Keratinocyte (primary cell): ENCODE results near the gene PIPOX. TPM values are rescaled to one million over a fixed set of nuclear protein-coding genes. Genes with fewer than 3 reads are reported as not detected.

Source experiments
- DNase-seq: peaks from one replicate; pipeline ENCODE4 v3.0.0-alpha.2; 2011; ENCODE audit warnings: low read depth, missing footprints, low spot score
- FAIRE-seq: peaks from 2 replicates; lab custom pipeline; 2011; peaks lifted over from hg19 to GRCh38; lab: Jason Lieb, UNC
- H2AFZ ChIP-seq: 2 replicates; pipeline ENCODE4 v1.6.0; 2012; ENCODE audit warnings: low read length, control low read depth, inconsistent platforms; ENCODE audit not compliant: control insufficient read depth
- H3K27ac ChIP-seq: 2 replicates; pipeline ENCODE4 v1.5.1; 2011; ENCODE audit warnings: low read length; ENCODE audit not compliant: control insufficient read depth, insufficient read depth
- H3K27me3 ChIP-seq: 3 replicates; pipeline ENCODE4 v1.6.0; 2011; ENCODE audit warnings: low read length; ENCODE audit not compliant: control insufficient read depth, insufficient read depth; ENCODE audit errors: extremely low read depth
- H3K36me3 ChIP-seq, 2 experiments: 2 replicates in 1 of 2; 3 replicates in 1 of 2; pipeline ENCODE4 v1.5.1; 2011; ENCODE audit warnings: low read length in 2 of 2, mild to moderate bottlenecking in 1 of 2; ENCODE audit not compliant: control insufficient read depth in 2 of 2, insufficient read depth in 2 of 2; ENCODE audit errors: extremely low read depth in 1 of 2
- H3K4me1 ChIP-seq: 3 replicates; pipeline ENCODE4 v1.5.1; 2011; ENCODE audit warnings: low read length; ENCODE audit not compliant: control insufficient read depth, insufficient read depth; ENCODE audit errors: extremely low read depth
- H3K4me2 ChIP-seq: 3 replicates; pipeline ENCODE4 v1.6.0; 2011; ENCODE audit warnings: low read depth, low read length; ENCODE audit not compliant: control insufficient read depth, insufficient read depth; ENCODE audit errors: extremely low read depth
- H3K4me3 ChIP-seq, 3 experiments: fragments of 200-600 bp in 1 of 3; sonication (generic) in 1 of 3; 2 replicates in 2 of 3; 3 replicates in 1 of 3; pipeline ENCODE4 v1.5.1; 2011 to 2016; ENCODE audit warnings: low read length in 3 of 3, mild to moderate bottlenecking in 3 of 3, control low read depth in 2 of 3, inconsistent platforms in 1 of 3, low read depth in 1 of 3, mixed read lengths in 1 of 3, mixed run types in 1 of 3, moderate library complexity in 1 of 3; ENCODE audit not compliant: control insufficient read depth in 2 of 3, insufficient read depth in 2 of 3; ENCODE audit errors: extremely low read depth in 1 of 3
- H3K79me2 ChIP-seq: 2 replicates; pipeline ENCODE4 v1.6.0; 2012; ENCODE audit warnings: low read length; ENCODE audit not compliant: control insufficient read depth, insufficient read depth
- H3K9ac ChIP-seq: 3 replicates; pipeline ENCODE4 v1.6.0; 2011; ENCODE audit warnings: low read length; ENCODE audit not compliant: control insufficient read depth, insufficient read depth; ENCODE audit errors: extremely low read depth
- H3K9me1 ChIP-seq: 3 replicates; pipeline ENCODE4 v1.6.0; 2011; ENCODE audit warnings: low read length; ENCODE audit not compliant: control insufficient read depth, insufficient read depth; ENCODE audit errors: extremely low read depth
- H3K9me3 ChIP-seq: 2 replicates; pipeline ENCODE4 v1.5.1; 2012; ENCODE audit warnings: low read depth, low read length; ENCODE audit not compliant: control insufficient read depth
- H4K20me1 ChIP-seq: 3 replicates; pipeline ENCODE4 v1.6.0; 2011; ENCODE audit warnings: low read length; ENCODE audit not compliant: control insufficient read depth, insufficient read depth; ENCODE audit errors: extremely low read depth
- EZH2 ChIP-seq: IDR thresholded peaks from one replicate; pipeline ENCODE4 v1.6.1; 2012; ENCODE audit warnings: inconsistent platforms, mild to moderate bottlenecking, low read length, moderate library complexity
- dilution Hi-C: fragments of 300-500 bp; cut with MboI; formaldehyde crosslinking; loops from one replicate; pipeline ENCODE4 v1.7.0; 2020; ENCODE audit warnings: low sequenced_read_pairs; ENCODE audit not compliant: extremely low pct_ligation_motif_present
- polyA plus RNA-seq, 5 experiments: library from polyadenylated mRNA; depleted of rRNA in 3 of 5; stranded (reverse) in 3 of 5; stranded (forward) in 1 of 5; unstranded in 1 of 5; fragments of >200 nt; gene quantifications; 1 replicate in 1 of 5; 2 replicates in 3 of 5; 3 replicates in 1 of 5; pipeline versions ENCODE4 v1.2.1 to v1.2.3, GENCODE V29; 2011 to 2012; ENCODE audit warnings: missing spikeins in 2 of 5, low read depth in 1 of 5, low replicate concordance in 1 of 5
- TF ChIP-seq, protein P1 (sequence below), 3 experiments: IDR thresholded peaks in 1 of 3; conservative IDR thresholded peaks in 1 of 3; optimal IDR thresholded peaks in 1 of 3; 2 replicates in 2 of 3; 3 replicates in 1 of 3; pipeline versions ENCODE3 to v1.5.1; 2011; ENCODE audit warnings: low read length in 3 of 3, mild to moderate bottlenecking in 3 of 3, moderate library complexity in 2 of 3, control low read depth in 1 of 3, inconsistent platforms in 1 of 3; ENCODE audit not compliant: insufficient read depth in 2 of 3; ENCODE audit errors: extremely low read depth in 1 of 3

Gene PIPOX
- polyA plus RNA-seq, 1 donor (not counting 4 experiments of a cell fraction or from before 2014, with no cell fraction given) = not detected

DNA sequence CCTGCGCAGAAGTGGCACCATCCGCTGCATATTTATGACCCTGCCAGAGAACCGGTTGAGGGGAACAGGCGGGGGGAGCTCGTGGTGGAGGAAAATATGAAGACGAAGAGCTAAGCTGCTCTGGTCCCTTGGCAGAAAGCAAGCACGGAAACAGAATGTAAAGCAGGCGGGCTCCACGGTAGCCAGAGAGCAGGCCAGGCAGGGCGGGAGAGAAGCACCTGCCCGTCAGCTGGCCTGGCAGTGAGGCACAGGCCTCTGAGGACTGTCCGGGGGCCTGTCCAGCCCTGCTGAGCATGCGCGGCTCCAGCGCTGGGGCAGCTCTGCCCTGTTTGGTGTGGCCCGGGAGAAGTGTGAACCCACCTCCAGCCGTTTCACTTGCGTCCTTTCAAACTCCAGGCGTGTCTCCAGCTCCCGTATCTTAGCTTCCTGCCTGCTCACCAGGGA lies 46.7 kb downstream of the PIPOX start:
- Histone ChIP-seq H3K9me1 (no peaks in the 10 kb centered on the region), H3K79me2 (no peaks in the 10 kb centered on the region), H3K27ac (no peak overlapping the region), H4K20me1 (no peaks in the 10 kb centered on the region), H3K4me2 (no peak overlapping the region), H3K4me3 (no peak overlapping the region), H3K9ac (no peak overlapping the region), H3K4me1 (peaks cover 10% of the 10 kb centered on the region), H2AFZ (no peak overlapping the region), H3K9me3 (no peaks in the 10 kb centered on the region), H3K27me3 (no peaks in the 10 kb centered on the region), H3K36me3 (peaks cover 60 to 73% of the 10 kb centered on the region in 2 experiments)
- TF ChIP-seq EZH2 = no peak
- TF ChIP-seq, protein P1, sequence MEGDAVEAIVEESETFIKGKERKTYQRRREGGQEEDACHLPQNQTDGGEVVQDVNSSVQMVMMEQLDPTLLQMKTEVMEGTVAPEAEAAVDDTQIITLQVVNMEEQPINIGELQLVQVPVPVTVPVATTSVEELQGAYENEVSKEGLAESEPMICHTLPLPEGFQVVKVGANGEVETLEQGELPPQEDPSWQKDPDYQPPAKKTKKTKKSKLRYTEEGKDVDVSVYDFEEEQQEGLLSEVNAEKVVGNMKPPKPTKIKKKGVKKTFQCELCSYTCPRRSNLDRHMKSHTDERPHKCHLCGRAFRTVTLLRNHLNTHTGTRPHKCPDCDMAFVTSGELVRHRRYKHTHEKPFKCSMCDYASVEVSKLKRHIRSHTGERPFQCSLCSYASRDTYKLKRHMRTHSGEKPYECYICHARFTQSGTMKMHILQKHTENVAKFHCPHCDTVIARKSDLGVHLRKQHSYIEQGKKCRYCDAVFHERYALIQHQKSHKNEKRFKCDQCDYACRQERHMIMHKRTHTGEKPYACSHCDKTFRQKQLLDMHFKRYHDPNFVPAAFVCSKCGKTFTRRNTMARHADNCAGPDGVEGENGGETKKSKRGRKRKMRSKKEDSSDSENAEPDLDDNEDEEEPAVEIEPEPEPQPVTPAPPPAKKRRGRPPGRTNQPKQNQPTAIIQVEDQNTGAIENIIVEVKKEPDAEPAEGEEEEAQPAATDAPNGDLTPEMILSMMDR (optimal IDR thresholded peaks at IDR 0.05 in 1 of 3, IDR thresholded peaks at IDR 0.05 in 1 of 3, conservative IDR thresholded peaks at IDR 0.05 in 1 of 3; ENCODE audit: extremely low read depth in 1 of 3, insufficient read depth in 2 of 3, low read length in 3 of 3) = no peak
- no peak for FAIRE-seq
- dilution Hi-C loops = no loop called here
- no peak for DNase-seq

DNA sequence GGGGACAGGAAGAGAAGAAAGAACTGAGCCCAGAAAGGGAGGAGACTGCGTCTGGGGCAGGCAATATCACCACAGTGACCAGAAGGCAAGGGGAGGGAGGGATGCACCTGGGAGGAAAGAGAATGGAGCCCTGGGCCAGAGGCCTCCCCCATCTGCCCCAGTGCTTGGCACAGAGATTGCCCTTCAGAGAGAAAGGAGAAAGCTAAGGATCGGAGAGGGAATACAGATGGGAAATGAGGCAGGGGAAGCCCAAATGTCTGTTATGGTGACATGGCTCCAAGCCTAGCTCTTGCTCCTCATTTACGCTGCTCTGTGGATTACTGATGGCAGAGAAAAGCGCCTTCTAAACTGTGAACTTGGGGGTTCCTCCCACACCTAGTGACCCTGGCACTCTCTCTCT lies 47.2 kb downstream of the PIPOX start:
- FAIRE-seq (no peak), DNase-seq (no peak)
- H3K27ac ChIP-seq = no peak overlapping the region
- no peak overlapping the region for H3K4me2 ChIP-seq
- dilution Hi-C loops = no loop called here
- H2AFZ ChIP-seq = no peak overlapping the region
- no peak overlapping the region for H3K9ac ChIP-seq
- H3K9me3 ChIP-seq = no peaks in the 10 kb centered on the region
- H4K20me1 ChIP-seq = no peaks in the 10 kb centered on the region
- peaks cover 10% of the 10 kb centered on the region for H3K4me1 ChIP-seq
- H3K9me1 ChIP-seq = no peaks in the 10 kb centered on the region
- H3K79me2 ChIP-seq = no peaks in the 10 kb centered on the region
- peaks cover 56 to 75% of the 10 kb centered on the region in 2 experiments for H3K36me3 ChIP-seq
- no peak overlapping the region for H3K4me3 ChIP-seq
- H3K27me3 ChIP-seq = no peaks in the 10 kb centered on the region
- no peak for TF ChIP-seq EZH2
- TF ChIP-seq, protein P1 (optimal IDR thresholded peaks at IDR 0.05 in 1 of 3, IDR thresholded peaks at IDR 0.05 in 1 of 3, conservative IDR thresholded peaks at IDR 0.05 in 1 of 3; ENCODE audit: extremely low read depth in 1 of 3, insufficient read depth in 2 of 3, low read length in 3 of 3) = no peak
